HepG2 (cell line): ENCODE measurements around the gene SLC25A47. TPM values are rescaled to one million over a fixed set of nuclear protein-coding genes. Genes with fewer than 3 reads are reported as not detected.
A peak's percentile ranks its signal among the peaks of the same experiment; 100 is the strongest.

Source experiments
- ATF5 ChIP-seq: sonication (generic); formaldehyde crosslinking; IDR thresholded peaks from 2 replicates; pipeline ENCODE4 v1.4.0; 2020; ENCODE audit warnings: mild to moderate bottlenecking, low read depth, missing genetic modification reagents
- EP300 ChIP-seq, 3 experiments: sonication (generic) in 1 of 3; formaldehyde crosslinking in 1 of 3; IDR thresholded peaks; 2 replicates each; pipeline versions ENCODE4 v1.5.1 to v1.6.1; 2011 to 2020; ENCODE audit warnings: low read depth in 2 of 3, low read length in 2 of 3, borderline replicate concordance in 1 of 3, improper control_type of control experiment in 1 of 3, mild to moderate bottlenecking in 1 of 3, missing genetic modification reagents in 1 of 3, moderate library complexity in 1 of 3
- HHEX ChIP-seq: IDR thresholded peaks from 2 replicates; pipeline ENCODE4 v1.6.1; 2016; ENCODE audit warnings: control low read depth
- HIC2 ChIP-seq: sonication (generic); formaldehyde crosslinking; IDR thresholded peaks from 2 replicates; pipeline ENCODE4 v1.9.0; 2022; ENCODE audit warnings: low read depth, missing genetic modification reagents
- HOXD1 ChIP-seq: sonication (generic); formaldehyde crosslinking; IDR thresholded peaks from 2 replicates; pipeline ENCODE4 v1.5.0; 2020; ENCODE audit warnings: missing genetic modification reagents
- MAZ ChIP-seq, 2 experiments: sonication (generic) in 1 of 2; formaldehyde crosslinking in 1 of 2; IDR thresholded peaks; 2 replicates each; pipeline versions ENCODE4 v1.5.0 to v1.6.1; 2012 to 2020; ENCODE audit warnings: low read depth in 2 of 2, mild to moderate bottlenecking in 2 of 2, borderline replicate concordance in 1 of 2, improper control_type of control experiment in 1 of 2, low read length in 1 of 2, missing genetic modification reagents in 1 of 2, moderate library complexity in 1 of 2
- MEF2D ChIP-seq: sonication (generic); formaldehyde crosslinking; IDR thresholded peaks from 2 replicates; pipeline ENCODE4 v1.5.1; 2020; ENCODE audit warnings: mild to moderate bottlenecking, missing genetic modification reagents
- POLR2AphosphoS5 ChIP-seq: IDR thresholded peaks from 2 replicates; pipeline ENCODE4 v1.6.1; 2012; ENCODE audit warnings: low read depth, low read length
- TBP ChIP-seq: sonication (generic); formaldehyde crosslinking; IDR thresholded peaks from 2 replicates; pipeline ENCODE4 v1.5.0; 2020; ENCODE audit warnings: missing genetic modification reagents
- TRIM22 ChIP-seq: fragments of 450-650 bp; IDR thresholded peaks from 2 replicates; pipeline ENCODE4 v1.6.1; 2017
- ZBTB43 ChIP-seq: sonication (generic); formaldehyde crosslinking; conservative IDR thresholded peaks from 2 replicates; pipeline ENCODE4 v1.4.0; 2020; ENCODE audit warnings: missing genetic modification reagents
- ZBTB7A ChIP-seq: sonication (generic); formaldehyde crosslinking; IDR thresholded peaks from 2 replicates; pipeline ENCODE4 v1.8.0; 2022; ENCODE audit warnings: mild to moderate bottlenecking, missing genetic modification reagents
- ZMYM3 ChIP-seq: sonication (generic); formaldehyde crosslinking; IDR thresholded peaks from 2 replicates; pipeline ENCODE4 v1.5.1; 2020; ENCODE audit warnings: mild to moderate bottlenecking, missing genetic modification reagents
- ZMYM4 ChIP-seq: sonication (generic); formaldehyde crosslinking; IDR thresholded peaks from 2 replicates; pipeline ENCODE4 v1.8.1; 2023; ENCODE audit warnings: mild to moderate bottlenecking, missing genetic modification reagents
- ZNF281 ChIP-seq: sonication (generic); formaldehyde crosslinking; IDR thresholded peaks from 2 replicates; pipeline ENCODE4 v1.4.0; 2020; ENCODE audit warnings: missing genetic modification reagents, borderline replicate concordance
- ZNF34 ChIP-seq: sonication (generic); formaldehyde crosslinking; IDR thresholded peaks from 2 replicates; pipeline ENCODE4 v1.4.0; 2020; ENCODE audit warnings: mild to moderate bottlenecking, missing genetic modification reagents, borderline replicate concordance
- ZNF350 ChIP-seq: sonication (generic); formaldehyde crosslinking; IDR thresholded peaks from 2 replicates; pipeline ENCODE4 v1.4.0; 2020; ENCODE audit warnings: mild to moderate bottlenecking, low read depth, missing genetic modification reagents, borderline replicate concordance
- ZNF691 ChIP-seq: sonication (generic); formaldehyde crosslinking; IDR thresholded peaks from 2 replicates; pipeline ENCODE4 v1.4.0; 2020; ENCODE audit warnings: missing genetic modification reagents, low read depth, mild to moderate bottlenecking, borderline replicate concordance
- polyA plus RNA-seq, 8 experiments: library from polyadenylated mRNA; depleted of rRNA in 3 of 8; stranded (reverse) in 7 of 8; unstranded in 1 of 8; fragments of >200 nt; fragmentation: Illumina TruSeq in 4 of 8; extraction: Trizol in 4 of 8; gene quantifications; 2 replicates each; pipeline versions ENCODE4 v1.2.1 to v1.2.3, GENCODE V29; 2011 to 2016; ENCODE audit warnings: low read depth in 4 of 8, missing spikeins in 1 of 8, mixed read lengths in 1 of 8; ENCODE audit not compliant: insufficient read depth in 1 of 8
- total RNA-seq, 5 experiments: library from RNA; depleted of rRNA; stranded (reverse); fragments of >200 nt; fragmentation: Illumina TruSeq; extraction: Trizol; gene quantifications; 2 replicates each; pipeline ENCODE4 v1.2.3, GENCODE V29; 2016; ENCODE audit warnings: low read depth in 1 of 5

The SLC25A47 gene
- total and polyA plus RNA-seq, 2 of the 13 experiments (the other 11 are each of a cell fraction or from before 2014, with no cell fraction given) = 1.0 to 1.7 TPM

- TF ChIP-seq ATF5 (CRISPR knock-in tag) (no peak), ZMYM4 (peak; percentile 60; the same call in 1 of the 2 replicates), ZNF350 (CRISPR knock-in tag) (peak; percentile 68; the same call in 1 of the 2 replicates), HIC2 (CRISPR knock-in tag) (peak; percentile 91), TBP (CRISPR knock-in tag) (no peak), ZNF691 (CRISPR knock-in tag) (no peak), MAZ (IDR thresholded peaks at IDR 0.05; ENCODE audit: borderline replicate concordance, low read depth, low read length) (0 out of 2 replicates have a peak, but pooled peaks have one; percentile 42), MAZ (CRISPR knock-in tag; IDR thresholded peaks at IDR 0.05; ENCODE audit: low read depth) (no peak), ZNF281 (CRISPR knock-in tag) (no peak), ZNF34 (CRISPR knock-in tag) (no peak), ZMYM3 (CRISPR knock-in tag) (no peak), EP300 (IDR thresholded peaks at IDR 0.05; ENCODE audit: low read depth in 2 of 2, low read length in 2 of 2) (peak in 1 of 2 experiments; percentile 80; a peak in 2 of 4 replicates), EP300 (CRISPR knock-in tag; IDR thresholded peaks at IDR 0.05; ENCODE audit: borderline replicate concordance) (peak; percentile 58), HHEX (CRISPR knock-in tag) (no peak), ZBTB43 (peak; percentile 66; the same call in 1 of the 2 replicates), HOXD1 (CRISPR knock-in tag) (0 out of 2 replicates have a peak, but pooled peaks have one; percentile 61), ZBTB7A (no peak; the same call in 1 of the 2 replicates), POLR2AphosphoS5 (peak; percentile 46; the same call in 1 of the 2 replicates), MEF2D (CRISPR knock-in tag) (peak; percentile 50; the same call in 1 of the 2 replicates), TRIM22 (no peak)
Measured at GRCh38 chr14:100290607-100291304, 32.4 kb upstream of the SLC25A47 start (continued).
